ENCODE results near the gene GRK3. TPM values are rescaled to one million over a fixed set of nuclear protein-coding genes. Genes with fewer than 3 reads are reported as not detected.
"Not testable (repeated sequence)": the region's sequence is repeated elsewhere in the genome, so short reads cannot be mapped to it uniquely, and the experiment has no call there.

GRK3 gene
- total RNA-seq, 6 experiments from 2014 or later: 1.1 to 4.9 (median 3.6) TPM

DNA sequence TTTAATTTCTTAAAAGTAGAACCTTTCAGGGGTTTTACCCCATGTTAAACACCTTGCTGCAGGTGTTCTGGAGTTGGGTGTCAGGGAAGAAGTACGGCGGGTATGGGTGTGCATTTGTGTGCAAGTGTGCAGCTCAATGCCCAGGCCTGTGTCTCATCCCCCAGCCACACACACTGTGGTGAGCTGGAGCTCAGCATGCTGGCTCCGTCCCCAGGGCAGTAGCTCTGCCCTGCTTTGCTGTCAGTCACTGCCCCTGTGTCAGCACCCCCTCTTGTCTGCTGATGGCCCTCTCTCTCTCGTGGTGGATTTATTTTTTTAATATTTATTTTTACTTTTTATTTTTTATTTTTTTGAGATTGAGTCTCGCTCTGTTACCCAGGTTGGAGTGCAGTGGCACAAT is 141.7 kb downstream of the GRK3 start:
- TF ChIP-seq POLR2A (IDR thresholded peaks at IDR 0.05): no peak
- TF ChIP-seq, protein P1, sequence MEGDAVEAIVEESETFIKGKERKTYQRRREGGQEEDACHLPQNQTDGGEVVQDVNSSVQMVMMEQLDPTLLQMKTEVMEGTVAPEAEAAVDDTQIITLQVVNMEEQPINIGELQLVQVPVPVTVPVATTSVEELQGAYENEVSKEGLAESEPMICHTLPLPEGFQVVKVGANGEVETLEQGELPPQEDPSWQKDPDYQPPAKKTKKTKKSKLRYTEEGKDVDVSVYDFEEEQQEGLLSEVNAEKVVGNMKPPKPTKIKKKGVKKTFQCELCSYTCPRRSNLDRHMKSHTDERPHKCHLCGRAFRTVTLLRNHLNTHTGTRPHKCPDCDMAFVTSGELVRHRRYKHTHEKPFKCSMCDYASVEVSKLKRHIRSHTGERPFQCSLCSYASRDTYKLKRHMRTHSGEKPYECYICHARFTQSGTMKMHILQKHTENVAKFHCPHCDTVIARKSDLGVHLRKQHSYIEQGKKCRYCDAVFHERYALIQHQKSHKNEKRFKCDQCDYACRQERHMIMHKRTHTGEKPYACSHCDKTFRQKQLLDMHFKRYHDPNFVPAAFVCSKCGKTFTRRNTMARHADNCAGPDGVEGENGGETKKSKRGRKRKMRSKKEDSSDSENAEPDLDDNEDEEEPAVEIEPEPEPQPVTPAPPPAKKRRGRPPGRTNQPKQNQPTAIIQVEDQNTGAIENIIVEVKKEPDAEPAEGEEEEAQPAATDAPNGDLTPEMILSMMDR (IDR thresholded peaks at IDR 0.05): no peak
- Histone ChIP-seq H3K27ac (no peak overlapping the region), H3K4me1 (no peaks in the 10 kb centered on the region), H3K9me3 (no peaks in the 10 kb centered on the region), H3K36me3 (no peaks in the 10 kb centered on the region), H3K27me3 (no peaks in the 10 kb centered on the region), H3K4me3 (no peak overlapping the region)
- WGBS (ENCODE audit: insufficient coverage, low coverage, low lambda C conversion rate, missing lambda C conversion rate): 71% methylated on average over 3 of the region's 5 CpGs
- intact Hi-C loops (cut with DNase I): loop anchor here in 1 of 2 donors (10.0 kb wide), 1 partner anchor 241 kb away; no protein-coding TSS in a partner anchor
- no peak for DNase-seq
- ATAC-seq: no peak

DNA sequence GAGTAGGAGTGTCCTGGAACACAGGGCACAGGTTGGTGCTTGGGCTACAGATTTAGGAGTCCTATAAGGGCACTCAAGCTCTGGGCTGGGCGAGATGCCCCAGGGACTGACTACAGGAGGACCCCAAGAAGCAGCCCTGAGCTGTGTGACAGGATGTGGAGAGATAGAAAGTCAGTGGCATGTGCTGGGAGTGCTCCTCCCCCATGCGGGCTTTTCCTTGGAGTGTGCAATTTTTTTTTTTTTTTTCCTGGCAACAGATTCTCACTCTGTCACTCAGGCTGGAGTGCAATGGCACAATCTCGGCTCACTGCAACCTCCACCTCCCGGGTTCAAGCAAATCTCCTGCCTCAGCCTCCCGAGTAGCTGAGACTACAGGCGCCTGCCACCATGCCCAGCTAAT is 144.0 kb downstream of the GRK3 start:
- not testable (repeated sequence) for H3K27me3 ChIP-seq, H3K4me1 ChIP-seq, H3K4me3 ChIP-seq, H3K27ac ChIP-seq, DNase-seq, H3K36me3 ChIP-seq, H3K9me3 ChIP-seq, ATAC-seq
- 100% methylated on average over 1 of the region's 6 CpGs for whole genome bisulfite sequencing (ENCODE audit: insufficient coverage, low coverage, low lambda C conversion rate, missing lambda C conversion rate)
- intact Hi-C loops (cut with DNase I): loop anchor here in 1 of 2 donors (10.0 kb wide), 1 partner anchor 244 kb away; no protein-coding TSS in a partner anchor

DNA sequence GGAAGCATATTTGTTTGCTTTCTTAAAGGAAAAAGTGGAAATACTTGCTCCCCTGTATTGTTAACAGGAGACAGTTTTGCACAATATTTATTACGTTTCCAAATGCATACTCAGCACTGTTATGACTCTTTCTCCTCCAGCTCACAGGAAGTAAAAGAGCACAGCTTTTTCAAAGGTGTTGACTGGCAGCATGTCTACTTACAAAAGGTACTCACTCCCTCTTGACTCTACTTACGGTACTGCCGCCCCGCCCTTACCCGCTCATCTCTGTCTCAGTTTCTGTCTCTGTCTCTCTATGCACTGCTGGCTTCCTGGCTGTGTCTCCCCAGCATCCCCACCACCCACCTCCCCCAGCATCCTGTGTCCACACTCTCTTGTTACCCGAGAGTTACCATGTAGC is 145.3 kb downstream of the GRK3 start:
- Histone ChIP-seq H3K4me1 (no peaks in the 10 kb centered on the region), H3K4me3 (no peak overlapping the region), H3K9me3 (no peaks in the 10 kb centered on the region), H3K27me3 (no peaks in the 10 kb centered on the region), H3K36me3 (no peaks in the 10 kb centered on the region), H3K27ac (no peak overlapping the region)
- DNase-seq (no peak), ATAC-seq (no peak)
- TF ChIP-seq POLR2A (IDR thresholded peaks at IDR 0.05): no peak
- TF ChIP-seq, protein P1 (IDR thresholded peaks at IDR 0.05): no peak
- 79% methylated on average over 6 of the region's 6 CpGs for WGBS (ENCODE audit: insufficient coverage, low coverage, low lambda C conversion rate, missing lambda C conversion rate)
- intact Hi-C loops (cut with DNase I): loop anchor here in 1 of 2 donors (10.0 kb wide), 1 partner anchor 245 kb away; no protein-coding TSS in a partner anchor

DNA sequence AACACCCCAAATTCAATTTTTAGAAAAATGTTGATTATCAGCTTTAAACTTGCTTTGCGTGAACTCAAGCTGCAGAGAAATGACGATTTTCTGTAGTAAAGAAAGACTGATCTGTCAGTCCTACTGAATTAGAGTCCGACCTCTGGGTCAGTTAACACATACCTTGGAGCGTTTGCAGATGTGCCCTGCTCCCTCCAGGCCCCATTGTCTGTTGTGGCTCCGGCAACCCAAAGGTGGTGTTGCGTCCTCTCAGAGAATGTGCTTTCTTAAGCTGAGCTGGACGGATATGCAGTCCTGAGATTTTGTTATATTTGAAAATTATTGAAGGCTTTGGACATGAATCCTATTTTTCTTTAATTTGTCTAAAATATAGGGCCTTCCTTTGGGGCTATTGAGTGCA is 146.0 kb downstream of the GRK3 start:
- H3K36me3 ChIP-seq: no peaks in the 10 kb centered on the region
- intact Hi-C loops (cut with DNase I): no loop called here
- 85% methylated on average over 7 of the region's 7 CpGs for WGBS (ENCODE audit: insufficient coverage, low coverage, low lambda C conversion rate, missing lambda C conversion rate)
- no peaks in the 10 kb centered on the region for H3K9me3 ChIP-seq
- DNase-seq (no peak), ATAC-seq (no peak)
- no peaks in the 10 kb centered on the region for H3K27me3 ChIP-seq
- H3K4me1 ChIP-seq: no peaks in the 10 kb centered on the region
- no peak overlapping the region for H3K4me3 ChIP-seq
- no peak overlapping the region for H3K27ac ChIP-seq
- TF ChIP-seq, protein P1 (IDR thresholded peaks at IDR 0.05): no peak
- no peak for TF ChIP-seq POLR2A (IDR thresholded peaks at IDR 0.05)

DNA sequence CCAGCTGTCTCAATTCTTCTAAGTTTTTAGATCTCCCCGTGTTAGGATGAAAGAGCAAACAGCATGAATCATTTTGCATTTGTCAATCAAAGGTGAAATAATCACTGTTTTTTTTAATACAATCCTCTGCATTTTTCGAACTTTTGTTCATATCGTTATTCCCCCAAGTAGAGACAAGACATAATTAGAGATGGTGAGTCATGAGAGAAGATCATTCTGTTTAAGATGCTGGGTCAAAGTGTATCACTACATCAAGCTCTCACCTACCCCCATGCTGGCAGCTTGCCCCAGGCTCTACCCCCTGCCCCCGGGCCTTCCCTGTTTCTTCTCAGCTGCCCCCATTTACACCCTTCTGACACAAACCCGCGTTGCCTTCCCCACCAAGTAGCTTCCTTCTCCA is 147.0 kb downstream of the GRK3 start:
- no peak for ATAC-seq
- TF ChIP-seq, protein P1 (IDR thresholded peaks at IDR 0.05): no peak
- TF ChIP-seq POLR2A (IDR thresholded peaks at IDR 0.05): no peak
- H3K27me3 ChIP-seq: no peaks in the 10 kb centered on the region
- H3K9me3 ChIP-seq: no peaks in the 10 kb centered on the region
- no peak for DNase-seq
- intact Hi-C loops (cut with DNase I): no loop called here
- H3K27ac ChIP-seq: no peak overlapping the region
- no peaks in the 10 kb centered on the region for H3K36me3 ChIP-seq
- H3K4me3 ChIP-seq: no peak overlapping the region
- WGBS (ENCODE audit: insufficient coverage, low coverage, low lambda C conversion rate, missing lambda C conversion rate): 75% methylated on average over 6 of the region's 6 CpGs
- no peaks in the 10 kb centered on the region for H3K4me1 ChIP-seq
